ENCODE results near the gene PRSS48. TPM values are rescaled to one million over a fixed set of nuclear protein-coding genes. Genes with fewer than 3 reads are reported as not detected.
A peak's percentile ranks its signal among the peaks of the same experiment; 100 is the strongest.

Gene PRSS48
- total RNA-seq, 1 experiment from 2014 or later: not detected

DNA sequence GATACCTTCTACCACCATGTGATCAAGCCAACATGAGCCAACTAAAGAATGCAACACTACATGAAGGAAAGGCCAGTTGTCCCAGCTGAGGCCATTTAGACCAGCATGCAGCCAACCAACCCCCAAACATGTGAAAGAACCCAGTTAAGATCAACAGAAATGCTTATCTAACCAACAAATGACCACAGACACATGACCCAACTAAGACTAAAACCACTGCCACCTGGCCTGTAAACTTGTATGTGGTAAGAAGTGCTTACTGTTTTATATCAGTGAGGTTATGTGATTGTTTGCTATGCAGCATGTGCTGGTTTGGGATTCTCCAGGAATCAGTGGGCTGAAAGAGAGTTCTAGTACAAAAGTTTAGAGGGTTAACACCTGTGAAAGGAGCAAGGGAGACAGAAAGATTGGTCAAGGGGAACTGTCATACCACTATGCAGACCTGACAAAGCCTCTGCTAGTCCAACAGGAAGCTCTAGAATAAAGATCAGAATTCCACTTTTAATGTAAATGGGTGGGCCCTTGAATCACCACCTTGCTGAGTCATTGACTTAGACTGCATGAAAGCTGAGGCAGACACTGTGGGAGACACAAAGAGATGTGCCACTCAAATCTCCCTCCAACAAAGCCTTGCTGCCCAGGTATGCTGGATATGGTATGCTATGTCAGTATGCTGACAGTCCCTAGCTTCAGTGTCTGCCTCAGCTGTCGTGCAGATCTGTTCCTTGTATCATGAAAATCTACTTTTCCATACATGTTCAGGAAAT is 54.5 kb downstream of the PRSS48 start:
- H3K27me3 ChIP-seq (ENCODE audit: insufficient read depth, low read length): no peaks in the 10 kb centered on the region
- H3K27ac ChIP-seq (ENCODE audit: low read depth, low read length): peak overlapping the region; percentile 4; the same call in 1 of the 2 replicates
- H2AFZ ChIP-seq (ENCODE audit: low read depth, low read length, poor library complexity, severe bottlenecking): no peak overlapping the region
- RAD21 ChIA-PET (ENCODE audit: low non-redundant PET in 1 of 2, low total read pairs in 2 of 2, uncharacterized antibody in 2 of 2, unreplicated experiment in 2 of 2): no interaction called here
- CTCF ChIA-PET: no interaction called here
- no peaks in the 10 kb centered on the region for H4K20me1 ChIP-seq (ENCODE audit: insufficient read depth)
- H3K9ac ChIP-seq (ENCODE audit: low read length): no peak overlapping the region
- H3K4me3 ChIP-seq (replicated peaks in 1 of 2; ENCODE audit: low read depth in 1 of 2, low read length in 2 of 2): no peak overlapping the region
- DNase-seq (ENCODE audit: low read depth, low spot score) (no peak), ATAC-seq (peak; percentile 78)
- intact Hi-C loops (cut with micrococcal nuclease): no loop called here
- H3K9me2 ChIP-seq (ENCODE audit: insufficient read depth): no peaks in the 10 kb centered on the region
- H3K4me1 ChIP-seq (ENCODE audit: control insufficient read depth in 1 of 2, insufficient read depth in 2 of 2, low read length in 2 of 2): peaks cover 7 to 31% of the 10 kb centered on the region in 2 experiments; a peak in 3 of 4 replicates
- H3K36me3 ChIP-seq (ENCODE audit: control insufficient read depth in 1 of 2, insufficient read depth in 2 of 2, low read length in 2 of 2): no peaks in the 10 kb centered on the region
- peak overlapping the region; percentile 45 for H3K4me2 ChIP-seq (ENCODE audit: low read length)
- no peaks in the 10 kb centered on the region for H3K9me3 ChIP-seq (ENCODE audit: control insufficient read depth in 1 of 2, insufficient read depth in 1 of 2, low read depth in 1 of 2, low read length in 2 of 2)
- H3K79me2 ChIP-seq (ENCODE audit: insufficient read depth, low read length): no peaks in the 10 kb centered on the region
- BruUV-seq (replicated peaks): no TSS peak
- POLR2A ChIA-PET: no interaction called here
- TF ChIP-seq, protein P1, sequence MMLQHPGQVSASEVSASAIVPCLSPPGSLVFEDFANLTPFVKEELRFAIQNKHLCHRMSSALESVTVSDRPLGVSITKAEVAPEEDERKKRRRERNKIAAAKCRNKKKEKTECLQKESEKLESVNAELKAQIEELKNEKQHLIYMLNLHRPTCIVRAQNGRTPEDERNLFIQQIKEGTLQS (IDR thresholded peaks at IDR 0.05): no peak
- TF ChIP-seq POLR2A (IDR thresholded peaks at IDR 0.05; ENCODE audit: borderline replicate concordance, extremely low read depth, insufficient read depth, insufficient read length): no peak
- peak; percentile 45; the same call in 1 of the 2 replicates for TF ChIP-seq FOSL1 (IDR thresholded peaks at IDR 0.05; ENCODE audit: low read depth)
- peak; percentile 51; the same call in 1 of the 2 replicates for TF ChIP-seq JUND (IDR thresholded peaks at IDR 0.05)
- no peak for TF ChIP-seq SRF (IDR thresholded peaks at IDR 0.05; ENCODE audit: low read depth)
- TF ChIP-seq CBX3 (IDR thresholded peaks at IDR 0.05; ENCODE audit: low read depth): peak; percentile 54; the same call in 1 of the 2 replicates
- no peak for TF ChIP-seq EGR1 (IDR thresholded peaks at IDR 0.05; ENCODE audit: low read depth)
- TF ChIP-seq EZH2 (IDR thresholded peaks at IDR 0.05): no peak
- TF ChIP-seq, protein P2, sequence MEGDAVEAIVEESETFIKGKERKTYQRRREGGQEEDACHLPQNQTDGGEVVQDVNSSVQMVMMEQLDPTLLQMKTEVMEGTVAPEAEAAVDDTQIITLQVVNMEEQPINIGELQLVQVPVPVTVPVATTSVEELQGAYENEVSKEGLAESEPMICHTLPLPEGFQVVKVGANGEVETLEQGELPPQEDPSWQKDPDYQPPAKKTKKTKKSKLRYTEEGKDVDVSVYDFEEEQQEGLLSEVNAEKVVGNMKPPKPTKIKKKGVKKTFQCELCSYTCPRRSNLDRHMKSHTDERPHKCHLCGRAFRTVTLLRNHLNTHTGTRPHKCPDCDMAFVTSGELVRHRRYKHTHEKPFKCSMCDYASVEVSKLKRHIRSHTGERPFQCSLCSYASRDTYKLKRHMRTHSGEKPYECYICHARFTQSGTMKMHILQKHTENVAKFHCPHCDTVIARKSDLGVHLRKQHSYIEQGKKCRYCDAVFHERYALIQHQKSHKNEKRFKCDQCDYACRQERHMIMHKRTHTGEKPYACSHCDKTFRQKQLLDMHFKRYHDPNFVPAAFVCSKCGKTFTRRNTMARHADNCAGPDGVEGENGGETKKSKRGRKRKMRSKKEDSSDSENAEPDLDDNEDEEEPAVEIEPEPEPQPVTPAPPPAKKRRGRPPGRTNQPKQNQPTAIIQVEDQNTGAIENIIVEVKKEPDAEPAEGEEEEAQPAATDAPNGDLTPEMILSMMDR (IDR thresholded peaks at IDR 0.05 in 2 of 3, conservative IDR thresholded peaks at IDR 0.05 in 1 of 3; ENCODE audit: borderline replicate concordance in 1 of 3, insufficient read depth in 1 of 3, low read depth in 2 of 3, low read length in 2 of 3): no peak
- TF ChIP-seq POLR2AphosphoS5 (IDR thresholded peaks at IDR 0.05; ENCODE audit: low read depth, low read length): no peak
- no peak for TF ChIP-seq RAD21 (IDR thresholded peaks at IDR 0.05; ENCODE audit: low read depth)
- TF ChIP-seq ZNF274 (IDR thresholded peaks at IDR 0.05; ENCODE audit: low read depth, low read length): no peak
- no peak for TF ChIP-seq CEBPB (IDR thresholded peaks at IDR 0.05; ENCODE audit: low read depth)
- no peak for TF ChIP-seq ELF1 (IDR thresholded peaks at IDR 0.05; ENCODE audit: borderline replicate concordance, low read depth)
- TF ChIP-seq SIN3A (IDR thresholded peaks at IDR 0.05; ENCODE audit: low read depth): no peak
- TF ChIP-seq, protein P3, sequence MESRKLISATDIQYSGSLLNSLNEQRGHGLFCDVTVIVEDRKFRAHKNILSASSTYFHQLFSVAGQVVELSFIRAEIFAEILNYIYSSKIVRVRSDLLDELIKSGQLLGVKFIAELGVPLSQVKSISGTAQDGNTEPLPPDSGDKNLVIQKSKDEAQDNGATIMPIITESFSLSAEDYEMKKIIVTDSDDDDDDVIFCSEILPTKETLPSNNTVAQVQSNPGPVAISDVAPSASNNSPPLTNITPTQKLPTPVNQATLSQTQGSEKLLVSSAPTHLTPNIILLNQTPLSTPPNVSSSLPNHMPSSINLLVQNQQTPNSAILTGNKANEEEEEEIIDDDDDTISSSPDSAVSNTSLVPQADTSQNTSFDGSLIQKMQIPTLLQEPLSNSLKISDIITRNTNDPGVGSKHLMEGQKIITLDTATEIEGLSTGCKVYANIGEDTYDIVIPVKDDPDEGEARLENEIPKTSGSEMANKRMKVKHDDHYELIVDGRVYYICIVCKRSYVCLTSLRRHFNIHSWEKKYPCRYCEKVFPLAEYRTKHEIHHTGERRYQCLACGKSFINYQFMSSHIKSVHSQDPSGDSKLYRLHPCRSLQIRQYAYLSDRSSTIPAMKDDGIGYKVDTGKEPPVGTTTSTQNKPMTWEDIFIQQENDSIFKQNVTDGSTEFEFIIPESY (IDR thresholded peaks at IDR 0.05; ENCODE audit: extremely low read depth, insufficient replicate concordance, low read length): no peak
- TF ChIP-seq YY1 (IDR thresholded peaks at IDR 0.05; ENCODE audit: extremely low read depth, insufficient replicate concordance, low read depth, low read length): no peak
- no peak for TF ChIP-seq EZH2phosphoT487 (IDR thresholded peaks at IDR 0.05; ENCODE audit: borderline replicate concordance)
- TF ChIP-seq, protein P4, sequence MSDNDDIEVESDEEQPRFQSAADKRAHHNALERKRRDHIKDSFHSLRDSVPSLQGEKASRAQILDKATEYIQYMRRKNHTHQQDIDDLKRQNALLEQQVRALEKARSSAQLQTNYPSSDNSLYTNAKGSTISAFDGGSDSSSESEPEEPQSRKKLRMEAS (IDR thresholded peaks at IDR 0.05): peak; percentile 32; the same call in 1 of the 2 replicates
- TF ChIP-seq TCF7L2 (IDR thresholded peaks at IDR 0.05; ENCODE audit: borderline replicate concordance, extremely low read depth, insufficient read depth, insufficient read length): no peak
